HCT116 (cell line): Measurements from ENCODE around the gene TLR4. TPM values are rescaled to one million over a fixed set of nuclear protein-coding genes. Genes with fewer than 3 reads are reported as not detected.

Experiments used
- ATAC-seq: fragments of 200-7000 bp; cut with Tn5 transposase; 2 replicates; pipeline ENCODE4 v1.9.1; 2020; ENCODE audit warnings: mild to moderate bottlenecking, moderate library complexity
- BruUV-seq: library from RNA; stranded (reverse); fragments of 400-500 nt; replicated peaks from 2 replicates; lab custom pipeline; 2021; lab: Mats Ljungman, UMichigan
- CTCF ChIA-PET: fragments of 300-600 bp; sonication (Branson Sonifier 250); formaldehyde crosslinking; loops from one replicate; lab custom pipeline; 2021; ENCODE audit warnings: antibody characterized with exemption; lab: Charles Lee
- POLR2A ChIA-PET: fragments of 300-600, 350-600 bp; sonication (Branson Sonifier 250); formaldehyde crosslinking; loops from one replicate; lab custom pipeline; 2021; ENCODE audit warnings: antibody characterized with exemption; lab: Charles Lee
- RAD21 ChIA-PET, 2 experiments: fragments of 300-600 bp; sonication (Branson Sonifier 250); formaldehyde crosslinking; loops; one replicate each; lab custom pipeline; 2023; ENCODE audit warnings: low total read pairs in 2 of 2; ENCODE audit not compliant: uncharacterized antibody in 2 of 2, unreplicated experiment in 2 of 2, low non-redundant PET in 1 of 2; lab: Charles Lee
- DNase-seq: peaks from one replicate; pipeline ENCODE4 v3.0.0-alpha.2; 2010; ENCODE audit warnings: low read depth, low spot score
- H2AFZ ChIP-seq: fragments of 200-600 bp; shearing (Covaris generic), sonication (generic); 2 replicates; pipeline ENCODE4 v1.6.1; 2017; ENCODE audit warnings: low read depth, mixed run types, mixed read lengths, antibody characterized with exemption, low read length; ENCODE audit not compliant: poor library complexity, severe bottlenecking
- H3K27ac ChIP-seq: 2 replicates; pipeline ENCODE4 v1.5.1; 2012; ENCODE audit warnings: low read depth, low read length
- H3K27me3 ChIP-seq: fragments of 200-600 bp; sonication (generic); 2 replicates; pipeline ENCODE4 v1.6.1; 2016; ENCODE audit warnings: mixed run types, low read length, mixed read lengths; ENCODE audit not compliant: insufficient read depth
- H3K36me3 ChIP-seq, 2 experiments: fragments of 200-500 bp in 1 of 2; fragments of 200-600 bp in 1 of 2; sonication (Bioruptor generic) in 1 of 2; sonication (generic) in 1 of 2; 2 replicates each; pipeline versions ENCODE4 v1.5.1 to v1.6.1; 2014 to 2016; ENCODE audit warnings: low read length in 2 of 2, inconsistent platforms in 1 of 2, mixed read lengths in 1 of 2, mixed run types in 1 of 2; ENCODE audit not compliant: insufficient read depth in 2 of 2, control insufficient read depth in 1 of 2
- H3K4me1 ChIP-seq, 2 experiments: fragments of 200-600 bp in 1 of 2; sonication (generic) in 1 of 2; 2 replicates each; pipeline versions ENCODE4 v1.5.1 to v1.6.1; 2012 to 2017; ENCODE audit warnings: low read length in 2 of 2, inconsistent platforms in 1 of 2, mild to moderate bottlenecking in 1 of 2, mixed read lengths in 1 of 2, mixed run types in 1 of 2, moderate library complexity in 1 of 2; ENCODE audit not compliant: insufficient read depth in 2 of 2, control insufficient read depth in 1 of 2
- H3K4me2 ChIP-seq: fragments of 200-600 bp; sonication (generic); 2 replicates; pipeline ENCODE4 v1.6.1; 2017; ENCODE audit warnings: mixed run types, low read length, mixed read lengths
- H3K4me3 ChIP-seq, 2 experiments: fragments of 200-600 bp in 1 of 2; sonication (generic) in 1 of 2; replicated peaks in 1 of 2; 2 replicates each; pipeline ENCODE4 v1.5.1; 2011 to 2016; ENCODE audit warnings: low read length in 2 of 2, control low read depth in 1 of 2, low read depth in 1 of 2, mild to moderate bottlenecking in 1 of 2, mixed read lengths in 1 of 2, mixed run types in 1 of 2
- H3K79me2 ChIP-seq: fragments of 200-600 bp; sonication (generic); 2 replicates; pipeline ENCODE4 v1.6.1; 2017; ENCODE audit warnings: mild to moderate bottlenecking, mixed run types, low read length, moderate library complexity, mixed read lengths; ENCODE audit not compliant: insufficient read depth
- H3K9ac ChIP-seq: fragments of 200-600 bp; sonication (generic); 2 replicates; pipeline ENCODE4 v1.6.1; 2016; ENCODE audit warnings: low read length, mixed read lengths
- H3K9me2 ChIP-seq: fragments of 200-600 bp; sonication (generic), shearing (Covaris generic); 2 replicates; pipeline ENCODE4 v1.6.1; 2017; ENCODE audit warnings: mixed run types, mild to moderate bottlenecking, moderate library complexity; ENCODE audit not compliant: insufficient read depth
- H3K9me3 ChIP-seq, 2 experiments: fragments of 200-500 bp in 1 of 2; fragments of 200-600 bp in 1 of 2; sonication (Bioruptor generic) in 1 of 2; sonication (generic) in 1 of 2; 2 replicates each; pipeline ENCODE4 v1.6.1; 2014 to 2017; ENCODE audit warnings: low read length in 2 of 2, mixed read lengths in 2 of 2, inconsistent platforms in 1 of 2, low read depth in 1 of 2, mild to moderate bottlenecking in 1 of 2, mixed run types in 1 of 2, moderate library complexity in 1 of 2; ENCODE audit not compliant: control insufficient read depth in 1 of 2, insufficient read depth in 1 of 2
- H4K20me1 ChIP-seq: fragments of 200-600 bp; sonication (generic), shearing (Covaris generic); 2 replicates; pipeline ENCODE4 v1.6.1; 2017; ENCODE audit warnings: mixed run types, mild to moderate bottlenecking, moderate library complexity; ENCODE audit not compliant: insufficient read depth
- EZH2 ChIP-seq: fragments of 200-600 bp; sonication (generic); IDR thresholded peaks from 2 replicates; pipeline ENCODE4 v1.6.1; 2017; ENCODE audit warnings: antibody characterized with exemption, mixed run types
- POLR2A ChIP-seq: IDR thresholded peaks from 2 replicates; pipeline ENCODE4 v1.7.0; 2011; ENCODE audit warnings: borderline replicate concordance; ENCODE audit not compliant: insufficient read depth, insufficient read length; ENCODE audit errors: extremely low read depth
- POLR2AphosphoS5 ChIP-seq: IDR thresholded peaks from 2 replicates; pipeline ENCODE4 v1.6.1; 2011; ENCODE audit warnings: mild to moderate bottlenecking, low read depth, low read length, moderate library complexity
- SP1 ChIP-seq: IDR thresholded peaks from 2 replicates; pipeline ENCODE4 v1.6.1; 2012; ENCODE audit warnings: low read depth
- TCF7L2 ChIP-seq: IDR thresholded peaks from 2 replicates; pipeline ENCODE4 v1.7.0; 2011; ENCODE audit warnings: borderline replicate concordance, inconsistent platforms; ENCODE audit not compliant: insufficient read depth, insufficient read length; ENCODE audit errors: extremely low read depth
- intact Hi-C: fragments of 100-400 bp; cut with micrococcal nuclease; formaldehyde crosslinking; loops from 2 replicates; pipeline ENCODE4 v1.10.0; 2022
- total RNA-seq: library from RNA; stranded (reverse); gene quantifications from one replicate; pipeline ENCODE4 v1.2.1, GENCODE V29; 2021; ENCODE audit not compliant: unreplicated experiment

TLR4 gene
- total RNA-seq, 1 experiment from 2014 or later = 0.10 TPM

DNA sequence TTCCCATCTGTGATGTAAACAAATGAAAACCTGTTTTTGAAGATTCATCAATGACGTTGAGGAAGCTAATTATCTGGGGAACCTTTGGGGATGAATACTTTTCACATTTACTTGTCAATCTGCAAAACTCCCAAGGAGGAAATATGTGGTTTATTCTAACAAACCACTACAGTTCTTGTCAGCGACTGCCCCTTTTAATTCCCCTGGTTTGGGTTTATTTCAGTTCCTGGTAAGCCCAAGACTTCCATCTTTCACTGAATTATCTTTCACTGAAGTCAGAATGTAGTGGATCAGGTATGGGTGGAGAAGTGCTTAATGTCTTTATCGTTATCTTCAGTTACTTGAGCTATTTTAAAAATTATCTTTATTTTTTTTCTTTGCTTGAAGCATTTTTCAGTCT is 40.2 kb downstream of the TLR4 start:
- H3K9ac ChIP-seq = no peak overlapping the region
- H3K9me3 ChIP-seq = peaks cover 7 to 9% of the 10 kb centered on the region in 2 experiments; a peak in 2 of 4 replicates
- H3K4me3 ChIP-seq = no peak overlapping the region
- ATAC-seq (no peak), DNase-seq (no peak)
- intact Hi-C loops = no loop called here
- POLR2A ChIA-PET = no interaction called here
- H3K27me3 ChIP-seq = no peaks in the 10 kb centered on the region
- H4K20me1 ChIP-seq = no peaks in the 10 kb centered on the region
- H3K27ac ChIP-seq = no peak overlapping the region
- TF ChIP-seq EZH2 (no peak), TCF7L2 (no peak)
- H3K4me1 ChIP-seq = no peaks in the 10 kb centered on the region
- H3K9me2 ChIP-seq = no peaks in the 10 kb centered on the region
- no peaks in the 10 kb centered on the region for H3K79me2 ChIP-seq
- CTCF ChIA-PET = no interaction called here
- no TSS peak for BruUV-seq
- H2AFZ ChIP-seq = no peak overlapping the region
- RAD21 ChIA-PET = no interaction called here
- no peaks in the 10 kb centered on the region for H3K36me3 ChIP-seq
- H3K4me2 ChIP-seq = no peak overlapping the region

DNA sequence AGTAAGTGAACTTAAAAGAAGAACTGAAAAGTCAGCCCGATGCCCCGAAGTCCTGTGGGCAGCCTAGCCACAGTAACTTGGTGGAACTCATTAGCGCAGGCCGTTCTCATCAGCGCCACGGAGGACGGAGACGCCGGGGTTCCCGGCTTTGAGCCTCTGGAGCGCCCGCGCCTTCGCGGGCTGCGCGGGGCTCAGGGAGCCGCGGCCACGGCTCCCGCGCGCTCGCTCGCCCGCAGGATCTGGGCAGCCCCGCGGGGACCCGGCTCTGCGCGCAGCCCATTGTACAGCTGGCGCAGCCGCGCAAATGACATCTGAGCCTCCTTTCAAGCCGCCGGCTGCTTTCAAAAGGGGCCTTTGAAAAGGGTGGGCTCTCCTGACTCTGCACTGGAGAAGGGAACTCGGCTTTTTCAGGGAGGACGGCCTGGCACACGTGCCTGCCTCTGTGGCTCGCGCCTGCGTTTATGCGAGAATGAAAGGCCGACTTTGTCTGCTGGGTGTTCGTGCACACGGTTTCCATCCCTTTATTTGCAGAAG is 40.7 kb downstream of the TLR4 start:
- Histone ChIP-seq H3K27ac (no peak overlapping the region), H3K27me3 (no peaks in the 10 kb centered on the region), H3K9me2 (no peaks in the 10 kb centered on the region), H3K4me2 (no peak overlapping the region), H3K9ac (no peak overlapping the region), H3K4me3 (no peak overlapping the region), H2AFZ (no peak overlapping the region), H4K20me1 (no peaks in the 10 kb centered on the region), H3K4me1 (no peaks in the 10 kb centered on the region), H3K79me2 (no peaks in the 10 kb centered on the region), H3K36me3 (no peaks in the 10 kb centered on the region), H3K9me3 (peaks cover 5 to 7% of the 10 kb centered on the region in 2 experiments; a peak in 2 of 4 replicates)
- DNase-seq (no peak), ATAC-seq (no peak)
- ChIA-PET RAD21 (no interaction called here), POLR2A (no interaction called here), CTCF (no interaction called here)
- intact Hi-C loops = no loop called here
- no TSS peak for BruUV-seq
- TF ChIP-seq POLR2A (no peak), SP1 (no peak), POLR2AphosphoS5 (no peak)
